Activated T-cell treated with anti-CD3 and anti-CD28 coated beads, Interleukin-2, amount 50 U/mL, for 72 hours (primary cell): Measurements from ENCODE around the gene ZMIZ1. TPM values are rescaled to one million over a fixed set of nuclear protein-coding genes. Genes with fewer than 3 reads are reported as not detected.
A peak's percentile ranks its signal among the peaks of the same experiment; 100 is the strongest.

Source experiments
- ATAC-seq, 2 donors: fragments of 150-1000 bp; cut with Tn5 transposase; replicated peaks in 1 of 2; 2 replicates each; pipeline ENCODE4 v1.10.0; 2021; ENCODE audit warnings: moderate library complexity in 2 of 2, mild to moderate bottlenecking in 1 of 2
- DNase-seq, 2 donors: peaks; one replicate each; pipeline ENCODE4 v3.0.0; 2021 to 2022; ENCODE audit warnings: mixed read lengths in 1 of 2
- H3K27ac Mint-ChIP-seq: one replicate; pipeline ENCODE4 v1.8.0; 2022; ENCODE audit warnings: mild to moderate bottlenecking, moderate library complexity, mixed read lengths
- H3K27me3 Mint-ChIP-seq: one replicate; pipeline ENCODE4 v1.8.0; 2022; ENCODE audit warnings: low read depth, mixed read lengths
- H3K36me3 Mint-ChIP-seq, 2 donors: one replicate each; pipeline ENCODE4 v1.8.0; 2022; ENCODE audit warnings: mixed read lengths in 2 of 2, mild to moderate bottlenecking in 1 of 2; ENCODE audit not compliant: insufficient read depth in 2 of 2
- H3K4me1 Mint-ChIP-seq: one replicate; pipeline ENCODE4 v1.8.0; 2022; ENCODE audit warnings: low read depth, mixed read lengths
- H3K4me3 Mint-ChIP-seq, 2 donors: one replicate each; pipeline ENCODE4 v1.8.0; 2022; ENCODE audit warnings: mild to moderate bottlenecking in 2 of 2, mixed read lengths in 2 of 2, moderate library complexity in 2 of 2
- H3K9me3 Mint-ChIP-seq, 2 donors: one replicate each; pipeline ENCODE4 v1.8.0; 2022; ENCODE audit warnings: mixed read lengths in 2 of 2
- total RNA-seq, 2 donors: library from RNA; stranded (reverse); gene quantifications; one replicate each; pipeline ENCODE4 v1.2.3, GENCODE V29; 2022

The ZMIZ1 gene
- total RNA-seq, 2 donors from 2014 or later = 30.6 to 37.8 TPM

- Mint-ChIP-seq H3K9me3 (no peaks in the 10 kb centered on the region), H3K36me3 (no peaks in the 10 kb centered on the region), H3K4me3 (no peak overlapping the region), H3K4me1 (no peaks in the 10 kb centered on the region), H3K27ac (no peak overlapping the region), H3K27me3 (no peaks in the 10 kb centered on the region)
- no peak for DNase-seq
- ATAC-seq = no peak
Measured at GRCh38 chr10:79038841-79039201, 29.9 kb upstream of the ZMIZ1 start.

DNA sequence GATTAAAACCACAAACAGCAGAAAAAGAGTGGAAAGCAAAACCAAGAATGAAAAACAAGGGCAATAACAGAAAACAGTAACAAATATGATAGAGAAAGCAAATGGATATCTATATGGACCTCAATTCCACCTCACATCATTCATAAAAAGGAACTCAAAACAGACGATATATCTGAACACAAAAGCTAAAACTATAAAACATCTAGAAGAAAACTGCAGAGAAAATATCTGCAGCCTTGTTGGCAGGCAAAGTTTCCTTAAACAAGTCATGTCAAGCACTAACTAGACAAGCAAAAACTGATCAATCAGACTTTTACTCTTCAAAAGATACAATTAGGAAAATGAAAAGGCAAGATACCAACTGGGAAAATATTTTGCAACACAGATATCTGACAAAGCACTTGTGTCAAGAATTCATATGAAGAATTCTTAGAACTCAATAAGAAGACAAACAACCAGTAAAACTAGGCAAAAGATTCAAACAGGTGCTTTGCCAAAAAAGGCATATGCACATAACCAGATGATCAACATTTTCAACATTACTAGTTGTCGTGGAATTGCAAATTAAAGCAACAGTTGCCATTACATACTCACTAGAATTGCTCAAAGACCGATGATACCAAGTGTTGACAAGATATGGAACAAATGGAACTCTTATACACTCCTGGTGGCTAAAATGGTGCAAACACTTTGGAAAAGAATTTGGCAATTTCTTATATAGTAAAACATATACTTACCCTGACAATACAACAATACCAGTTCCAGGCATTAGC lies 25.9 kb upstream of the ZMIZ1 start:
- DNase-seq (no peak), ATAC-seq (no peak)
- Mint-ChIP-seq H3K36me3 (no peaks in the 10 kb centered on the region), H3K27ac (peak overlapping the region; percentile 34), H3K4me3 (no peak overlapping the region), H3K9me3 (no peaks in the 10 kb centered on the region), H3K27me3 (no peaks in the 10 kb centered on the region), H3K4me1 (peaks cover 12% of the 10 kb centered on the region)

DNA sequence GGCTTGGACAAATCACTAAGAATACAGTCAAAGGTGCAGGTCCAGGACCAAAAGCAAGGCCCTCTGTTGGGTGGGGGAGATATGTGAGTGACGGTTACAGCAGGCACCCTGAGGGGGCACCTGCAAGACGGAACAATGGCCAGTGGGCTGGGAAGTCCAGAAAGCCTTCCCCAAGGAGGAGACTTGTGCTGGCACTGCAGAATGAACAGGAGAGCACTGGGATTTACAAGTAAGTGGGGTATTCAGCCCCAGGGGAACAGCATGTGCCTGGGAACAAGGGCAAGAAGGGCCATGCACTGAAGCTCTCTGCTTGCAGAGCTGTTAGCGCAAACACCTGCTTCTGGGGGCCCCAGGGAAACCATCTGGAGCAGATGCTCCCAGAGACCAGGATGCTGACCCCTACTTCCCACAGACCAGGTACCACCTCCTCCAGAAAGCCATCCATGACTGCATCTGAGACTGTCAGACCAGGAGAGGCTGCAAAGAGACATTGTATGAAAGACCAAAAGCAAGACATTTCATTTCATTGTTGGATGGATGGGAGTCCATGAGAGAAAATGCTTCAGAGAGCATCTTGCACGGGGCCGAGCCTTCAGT lies 24.6 kb upstream of the ZMIZ1 start:
- Mint-ChIP-seq H3K27ac (no peak overlapping the region), H3K9me3 (no peaks in the 10 kb centered on the region), H3K27me3 (no peaks in the 10 kb centered on the region), H3K4me3 (no peak overlapping the region), H3K4me1 (peaks cover 25% of the 10 kb centered on the region), H3K36me3 (no peaks in the 10 kb centered on the region)
- DNase-seq (no peak), ATAC-seq (no peak)

GRCh38 chr10:79044846-79045245 lies 23.9 kb upstream of the ZMIZ1 start:
- Mint-ChIP-seq H3K27ac (no peak overlapping the region), H3K4me1 (peaks cover 32% of the 10 kb centered on the region), H3K4me3 (no peak overlapping the region), H3K9me3 (no peaks in the 10 kb centered on the region), H3K27me3 (no peaks in the 10 kb centered on the region), H3K36me3 (no peaks in the 10 kb centered on the region)
- DNase-seq (no peak), ATAC-seq (no peak)

GRCh38 chr10:79045566-79046175 lies 23.1 kb upstream of the ZMIZ1 start:
- DNase-seq (no peak), ATAC-seq (no peak)
- no peak overlapping the region for H3K4me3 Mint-ChIP-seq
- no peaks in the 10 kb centered on the region for H3K9me3 Mint-ChIP-seq
- no peak overlapping the region for H3K27ac Mint-ChIP-seq
- no peaks in the 10 kb centered on the region for H3K27me3 Mint-ChIP-seq
- H3K36me3 Mint-ChIP-seq = no peaks in the 10 kb centered on the region
- H3K4me1 Mint-ChIP-seq = peaks cover 40% of the 10 kb centered on the region

- no peak overlapping the region for H3K4me3 Mint-ChIP-seq
- ATAC-seq (no peak), DNase-seq (no peak)
- no peaks in the 10 kb centered on the region for H3K27me3 Mint-ChIP-seq
- H3K27ac Mint-ChIP-seq = no peak overlapping the region
- no peaks in the 10 kb centered on the region for H3K36me3 Mint-ChIP-seq
- peaks cover 42% of the 10 kb centered on the region for H3K4me1 Mint-ChIP-seq
- no peaks in the 10 kb centered on the region for H3K9me3 Mint-ChIP-seq
Measured at GRCh38 chr10:79046326-79046725, 22.4 kb upstream of the ZMIZ1 start.

DNA sequence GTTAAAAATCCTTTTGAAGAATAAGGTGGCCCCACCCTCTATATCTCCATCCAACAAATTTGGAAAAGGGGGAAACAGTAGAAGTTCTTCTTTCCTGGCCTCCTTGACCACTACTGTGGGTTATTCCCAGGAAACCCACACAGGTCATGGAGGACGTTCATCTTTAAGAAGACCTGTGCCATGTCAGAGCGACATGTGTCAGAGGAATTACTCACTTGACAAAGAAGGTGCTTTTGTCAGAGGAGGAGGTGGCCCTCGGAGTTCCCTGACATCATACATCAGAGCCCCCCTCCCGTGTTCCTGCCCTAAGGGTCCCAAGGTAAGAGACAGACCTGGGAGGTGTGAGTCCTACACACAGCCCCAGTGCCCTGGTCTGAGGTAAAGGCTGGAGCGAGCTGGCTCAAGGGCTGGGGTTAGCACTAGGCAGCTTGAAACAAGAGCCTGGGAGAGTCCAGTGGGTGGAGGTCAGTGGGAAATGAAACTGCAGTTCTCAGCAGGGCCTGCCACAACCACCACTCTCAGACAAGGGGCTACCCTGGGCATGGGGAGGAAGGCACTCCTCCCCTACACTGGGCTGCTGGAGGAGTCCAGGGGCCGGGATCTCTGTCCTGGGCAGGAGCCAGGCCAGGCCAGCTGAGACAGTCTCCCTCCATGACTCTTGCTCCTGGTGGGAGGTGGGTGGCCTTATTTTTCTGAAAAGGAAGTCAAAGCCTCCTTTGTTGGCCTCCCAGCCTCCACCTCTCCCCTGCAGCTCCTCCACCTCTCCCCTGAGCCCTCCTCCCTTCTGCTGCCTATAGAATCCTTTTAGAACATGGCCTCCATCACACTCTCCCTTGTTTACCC lies 21.8 kb upstream of the ZMIZ1 start:
- peak overlapping the region; percentile 36 for H3K27ac Mint-ChIP-seq
- DNase-seq (no peak), ATAC-seq (no peak)
- no peaks in the 10 kb centered on the region for H3K36me3 Mint-ChIP-seq
- H3K9me3 Mint-ChIP-seq = no peaks in the 10 kb centered on the region
- H3K4me1 Mint-ChIP-seq = peaks cover 42% of the 10 kb centered on the region
- no peak overlapping the region for H3K4me3 Mint-ChIP-seq
- no peaks in the 10 kb centered on the region for H3K27me3 Mint-ChIP-seq

DNA sequence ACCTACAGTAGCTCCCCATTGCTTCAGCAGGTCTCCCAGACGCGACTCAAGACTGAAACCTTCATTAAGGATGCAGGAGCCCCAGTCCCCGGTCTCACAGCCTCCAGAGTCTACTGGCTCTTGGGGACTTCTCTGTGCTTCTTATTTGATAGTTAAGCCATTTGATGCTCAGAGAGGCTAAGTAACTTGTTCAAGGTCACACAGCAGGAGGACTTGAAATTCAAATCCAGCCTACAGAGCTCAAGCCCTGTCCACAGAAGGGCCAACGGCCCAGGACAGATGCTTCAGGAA lies 21.2 kb upstream of the ZMIZ1 start:
- H3K4me3 Mint-ChIP-seq = peak overlapping the region; percentile 68 to 73
- no peak for ATAC-seq

DNA sequence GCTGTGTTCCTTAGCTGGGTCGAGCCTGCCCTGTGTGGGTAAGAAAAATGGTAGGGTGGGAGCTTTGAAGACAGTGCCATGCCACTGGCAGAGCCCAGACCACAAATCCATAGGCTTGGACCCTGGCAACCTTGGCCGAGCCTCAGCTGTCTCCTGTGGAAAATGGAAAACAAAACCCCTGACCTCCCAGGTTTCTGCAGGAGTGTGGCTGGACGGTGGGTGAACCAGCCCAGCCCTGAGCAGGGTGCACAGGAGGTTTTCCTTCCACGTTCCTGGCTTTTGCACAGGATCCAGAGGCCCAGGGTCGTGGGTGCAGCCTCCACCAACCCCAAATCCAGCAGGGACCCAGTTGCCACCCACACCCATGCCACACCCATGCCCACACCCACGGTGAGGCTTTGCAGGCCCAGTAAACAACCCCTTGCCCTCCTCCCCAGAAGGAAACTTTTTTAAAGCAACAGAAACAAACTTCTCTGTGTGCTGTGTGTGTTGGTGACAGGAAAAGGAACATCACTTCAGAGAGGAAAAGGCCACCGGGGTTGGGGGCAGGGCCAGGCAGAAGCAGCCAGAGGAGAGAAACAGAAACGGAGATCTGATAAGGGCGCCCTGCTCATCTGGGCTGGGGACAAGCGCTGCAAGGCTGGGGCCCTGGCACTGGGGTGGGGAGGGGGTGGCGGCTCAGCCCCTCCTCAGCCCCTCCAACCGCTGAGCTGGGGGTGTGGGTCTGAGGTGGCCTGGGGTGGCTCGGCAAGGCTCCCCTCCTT lies 20.7 kb upstream of the ZMIZ1 start:
- no peaks in the 10 kb centered on the region for H3K9me3 Mint-ChIP-seq
- no peaks in the 10 kb centered on the region for H3K36me3 Mint-ChIP-seq
- H3K4me3 Mint-ChIP-seq = peak overlapping the region; percentile 68 to 73
- H3K4me1 Mint-ChIP-seq = peaks cover 42% of the 10 kb centered on the region
- DNase-seq (peak; percentile 60 to 69), ATAC-seq (peak; percentile 73 to 77)
- H3K27me3 Mint-ChIP-seq = no peaks in the 10 kb centered on the region
- H3K27ac Mint-ChIP-seq = peak overlapping the region; percentile 97

More for the DNA sequence above, 21.2 kb upstream of the ZMIZ1 start:
- no peaks in the 10 kb centered on the region for H3K27me3 Mint-ChIP-seq
- no peak for DNase-seq
- H3K27ac Mint-ChIP-seq = peak overlapping the region; percentile 36
- peaks cover 42% of the 10 kb centered on the region for H3K4me1 Mint-ChIP-seq
- H3K36me3 Mint-ChIP-seq = no peaks in the 10 kb centered on the region
- no peaks in the 10 kb centered on the region for H3K9me3 Mint-ChIP-seq

- ATAC-seq (no peak), DNase-seq (no peak)
- Mint-ChIP-seq H3K27ac (peak overlapping the region; percentile 57), H3K36me3 (no peaks in the 10 kb centered on the region), H3K27me3 (no peaks in the 10 kb centered on the region), H3K4me3 (peak overlapping the region; percentile 68 to 73), H3K9me3 (no peaks in the 10 kb centered on the region), H3K4me1 (peaks cover 42% of the 10 kb centered on the region)
Measured at GRCh38 chr10:79048639-79049550, 19.9 kb upstream of the ZMIZ1 start.

DNA sequence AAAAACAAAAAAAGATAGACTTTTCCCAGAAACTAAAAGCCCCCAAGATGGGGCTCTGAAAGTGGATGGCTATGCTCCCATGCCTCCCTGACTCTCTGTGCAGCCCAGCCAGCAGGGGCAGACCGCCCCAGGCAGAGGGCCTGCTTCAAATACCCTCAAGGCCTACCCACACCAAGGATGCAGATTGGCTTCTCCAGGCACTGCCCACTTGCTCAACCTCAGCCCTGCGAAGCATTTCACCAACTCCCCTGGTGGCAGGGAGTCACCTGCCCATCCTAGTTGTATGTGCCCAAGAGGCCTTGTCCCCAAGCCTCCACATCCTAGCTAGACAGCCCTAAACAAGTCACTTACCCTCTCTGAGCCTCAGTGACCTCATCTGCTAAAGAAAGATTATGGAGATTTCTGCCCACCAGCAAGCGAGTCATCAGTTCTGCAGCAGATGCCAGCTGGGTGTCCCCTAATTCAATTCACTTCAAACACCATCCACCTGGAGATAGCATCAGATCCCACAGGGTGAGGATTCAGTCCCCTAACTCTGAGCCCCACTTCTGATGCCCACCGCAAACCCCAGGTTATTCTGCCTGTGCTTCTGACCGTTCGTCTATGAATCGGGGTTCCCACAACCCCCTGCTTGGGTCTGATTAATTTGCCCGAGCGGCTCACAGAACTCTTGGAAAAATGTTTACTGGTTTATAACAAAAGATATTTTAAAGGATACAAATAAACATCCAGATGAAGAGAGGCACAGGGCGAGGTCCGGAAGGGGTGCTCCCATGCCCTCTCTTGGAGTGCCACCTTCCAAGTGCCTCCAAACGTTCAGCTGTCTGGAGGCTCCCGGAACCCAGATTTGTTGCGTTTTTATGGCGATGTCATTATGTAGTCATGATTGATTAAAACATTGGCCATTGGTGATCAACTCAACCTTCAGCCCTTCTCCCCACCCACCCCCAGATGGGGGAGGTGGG lies 18.6 kb upstream of the ZMIZ1 start:
- no peaks in the 10 kb centered on the region for H3K27me3 Mint-ChIP-seq
- H3K4me3 Mint-ChIP-seq = peak overlapping the region; percentile 36 to 37
- DNase-seq (no peak), ATAC-seq (peak; percentile 61 to 63)
- H3K27ac Mint-ChIP-seq = peak overlapping the region; percentile 87
- peaks cover 42% of the 10 kb centered on the region for H3K4me1 Mint-ChIP-seq
- no peaks in the 10 kb centered on the region for H3K36me3 Mint-ChIP-seq
- no peaks in the 10 kb centered on the region for H3K9me3 Mint-ChIP-seq
